Measurements from ENCODE around the gene NACAD.
A peak's percentile ranks its signal among the peaks of the same experiment; 100 is the strongest.

The NACAD gene, protein sequence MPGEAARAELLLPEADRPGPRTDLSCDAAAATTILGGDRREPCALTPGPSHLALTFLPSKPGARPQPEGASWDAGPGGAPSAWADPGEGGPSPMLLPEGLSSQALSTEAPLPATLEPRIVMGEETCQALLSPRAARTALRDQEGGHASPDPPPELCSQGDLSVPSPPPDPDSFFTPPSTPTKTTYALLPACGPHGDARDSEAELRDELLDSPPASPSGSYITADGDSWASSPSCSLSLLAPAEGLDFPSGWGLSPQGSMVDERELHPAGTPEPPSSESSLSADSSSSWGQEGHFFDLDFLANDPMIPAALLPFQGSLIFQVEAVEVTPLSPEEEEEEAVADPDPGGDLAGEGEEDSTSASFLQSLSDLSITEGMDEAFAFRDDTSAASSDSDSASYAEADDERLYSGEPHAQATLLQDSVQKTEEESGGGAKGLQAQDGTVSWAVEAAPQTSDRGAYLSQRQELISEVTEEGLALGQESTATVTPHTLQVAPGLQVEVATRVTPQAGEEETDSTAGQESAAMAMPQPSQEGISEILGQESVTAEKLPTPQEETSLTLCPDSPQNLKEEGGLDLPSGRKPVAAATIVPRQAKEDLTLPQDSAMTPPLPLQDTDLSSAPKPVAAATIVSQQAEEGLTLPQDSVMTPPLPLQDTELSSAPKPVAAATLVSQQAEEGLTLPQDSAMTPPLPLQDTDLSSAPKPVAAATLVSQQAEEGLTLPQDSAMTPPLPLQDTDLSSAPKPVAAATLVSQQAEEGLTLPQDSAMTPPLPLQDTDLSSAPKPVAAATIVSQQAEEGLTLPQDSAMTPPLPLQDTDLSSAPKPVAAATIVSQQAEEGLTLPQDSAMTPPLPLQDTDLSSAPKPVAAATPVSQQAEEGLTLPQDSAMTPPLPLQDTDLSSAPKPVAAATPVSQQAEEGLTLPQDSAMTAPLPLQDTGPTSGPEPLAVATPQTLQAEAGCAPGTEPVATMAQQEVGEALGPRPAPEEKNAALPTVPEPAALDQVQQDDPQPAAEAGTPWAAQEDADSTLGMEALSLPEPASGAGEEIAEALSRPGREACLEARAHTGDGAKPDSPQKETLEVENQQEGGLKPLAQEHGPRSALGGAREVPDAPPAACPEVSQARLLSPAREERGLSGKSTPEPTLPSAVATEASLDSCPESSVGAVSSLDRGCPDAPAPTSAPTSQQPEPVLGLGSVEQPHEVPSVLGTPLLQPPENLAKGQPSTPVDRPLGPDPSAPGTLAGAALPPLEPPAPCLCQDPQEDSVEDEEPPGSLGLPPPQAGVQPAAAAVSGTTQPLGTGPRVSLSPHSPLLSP (N-terminal part only)

DNA sequence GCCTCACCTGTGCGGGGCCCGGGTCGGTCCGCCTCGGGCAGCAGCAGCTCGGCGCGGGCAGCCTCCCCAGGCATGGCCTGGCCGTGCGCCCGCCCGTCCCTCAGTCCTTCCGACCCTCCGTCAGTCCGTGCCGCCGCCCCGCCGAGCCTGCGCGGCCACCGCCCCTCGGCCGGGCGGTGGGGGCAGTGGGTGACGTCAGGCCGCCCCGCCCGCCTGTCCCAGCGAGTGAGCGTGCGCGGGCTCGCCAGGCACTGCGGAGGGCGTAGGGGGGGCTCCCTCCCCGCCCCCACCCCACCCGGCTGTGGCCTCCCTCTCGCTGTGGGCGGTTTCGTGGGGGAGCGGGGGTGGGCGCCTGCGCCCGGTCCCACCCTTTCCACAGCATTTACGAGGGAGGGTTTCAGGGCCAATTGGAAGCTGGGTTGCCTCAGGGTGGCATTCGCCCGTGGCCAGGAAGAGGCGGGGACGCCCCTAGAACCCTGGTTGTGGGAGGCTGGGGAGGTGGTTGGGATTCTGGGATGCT lies at the start of gene NACAD:
NACAD (minus strand) TSS at position 149 of the 520 bp plus-strand sequence; CDS start at position 74, 75 bp downstream.
- peak; percentile 68 for DNase-seq (ENCODE audit: low read depth)

- peak; percentile 78 for DNase-seq (ENCODE audit: low read depth)
Measured at GRCh38 chr7:45136106-45137060, 47.6 kb upstream of the NACAD start.

DNA sequence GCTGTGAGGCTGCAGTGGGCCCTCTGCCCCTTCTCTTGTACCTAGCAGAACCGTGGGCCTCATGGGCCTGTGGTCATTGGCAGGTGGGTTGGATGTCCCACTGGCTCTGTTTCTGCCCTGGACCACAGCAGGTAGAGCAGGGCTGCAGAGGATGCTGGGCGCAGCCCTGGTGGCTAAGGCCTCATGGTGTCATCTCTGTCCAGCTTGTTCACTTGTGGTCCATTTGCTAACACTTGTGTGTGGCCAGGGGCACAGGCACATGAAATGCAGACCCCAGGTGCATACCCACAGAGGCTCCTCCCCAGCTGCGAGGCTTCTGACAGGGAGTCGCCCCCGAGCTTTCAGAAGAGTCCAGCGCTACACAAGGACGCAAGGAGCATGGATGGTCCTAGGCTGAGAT lies 45.1 kb upstream of the NACAD start:
- no peak for DNase-seq (ENCODE audit: low read depth)

- DNase-seq (ENCODE audit: low read depth), result no peak
Measured at GRCh38 chr7:45133352-45133751, 44.6 kb upstream of the NACAD start.

DNA sequence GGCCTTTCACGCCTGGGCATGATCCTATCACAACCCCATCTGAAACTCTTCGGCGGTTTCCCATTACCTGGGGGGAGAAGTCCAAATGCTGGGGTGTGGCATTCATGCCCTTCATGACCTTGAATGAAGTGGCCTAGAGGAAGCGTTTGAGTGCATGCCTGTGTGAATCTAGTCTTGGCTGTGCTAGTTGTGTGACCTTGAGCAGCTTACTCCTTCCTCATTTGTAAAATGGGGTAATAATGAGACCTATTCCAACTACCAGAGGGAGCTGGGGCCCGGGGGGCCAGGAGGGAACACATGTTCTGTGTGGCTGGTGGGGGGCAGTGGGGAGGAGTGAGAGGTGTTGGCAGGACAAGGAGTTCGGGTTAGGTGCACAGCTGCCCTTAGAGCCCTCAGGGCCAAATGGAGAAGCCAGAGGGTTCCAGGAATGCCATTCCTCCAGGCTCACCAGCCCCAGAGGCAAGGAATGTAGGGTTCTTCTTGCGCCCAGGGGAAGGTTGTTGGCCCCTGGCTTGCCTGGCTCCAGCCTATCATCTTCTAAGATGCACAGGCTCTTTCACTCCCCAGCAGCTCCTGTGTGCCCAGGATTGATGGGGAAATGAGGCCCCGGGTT lies 44.0 kb upstream of the NACAD start:
- peak; percentile 23 for DNase-seq (ENCODE audit: low read depth)

DNA sequence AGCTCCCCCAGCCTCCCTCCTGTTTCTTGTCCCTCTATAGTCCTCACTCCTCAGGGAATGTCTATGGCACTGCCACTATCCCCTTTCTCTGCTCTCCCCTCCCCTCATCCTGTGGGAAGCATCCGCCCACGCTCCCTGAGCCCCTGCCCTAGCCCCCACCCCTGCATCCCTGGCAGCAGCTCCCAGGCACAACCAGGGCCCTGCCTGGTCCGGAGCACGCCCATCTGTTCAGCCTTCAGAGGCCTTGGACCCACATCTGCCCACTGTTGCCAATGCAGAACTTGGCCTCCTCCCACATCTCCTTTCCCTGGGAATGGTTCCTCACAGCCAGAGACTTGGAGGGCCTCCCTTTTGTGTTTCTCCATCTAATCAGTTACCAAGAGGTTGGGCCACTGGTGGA lies 43.1 kb upstream of the NACAD start:
- DNase-seq (ENCODE audit: low read depth), result no peak

GRCh38 chr7:45130910-45131309 lies 42.1 kb upstream of the NACAD start:
- no peak for DNase-seq (ENCODE audit: low read depth)

- no peak for DNase-seq (ENCODE audit: low read depth)
Measured at GRCh38 chr7:45129906-45130305, 41.1 kb upstream of the NACAD start.

DNA sequence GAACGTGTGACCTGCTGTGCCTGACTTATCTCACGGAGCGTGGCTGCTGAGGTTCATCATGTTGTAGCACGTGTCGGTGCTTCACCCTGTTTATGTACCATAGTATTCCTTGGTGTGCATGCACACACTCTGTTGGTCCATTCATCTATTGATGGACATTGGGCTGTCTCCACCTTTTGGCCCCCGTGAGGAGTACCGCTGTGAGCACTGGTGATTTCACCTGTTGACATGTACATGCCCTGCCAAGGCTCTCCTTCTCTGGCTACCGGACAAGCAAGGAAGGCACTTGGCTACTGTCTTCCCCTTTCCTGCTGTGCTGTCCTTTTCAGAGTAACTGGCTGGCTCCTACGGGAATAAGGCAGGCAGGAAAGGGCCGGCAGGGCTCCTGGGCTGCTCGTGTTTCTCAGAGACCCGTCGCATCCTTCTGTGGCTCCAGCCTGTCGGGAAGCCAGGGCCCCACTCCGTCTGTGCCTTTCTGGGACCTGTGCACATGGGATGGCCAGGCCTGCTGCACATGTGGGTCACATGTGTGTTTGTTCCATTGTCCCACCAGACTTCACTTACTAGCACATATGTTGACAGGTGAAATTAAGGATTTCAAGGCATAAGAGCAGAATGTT lies 40.5 kb upstream of the NACAD start:
- DNase-seq (ENCODE audit: low read depth), result no peak

DNA sequence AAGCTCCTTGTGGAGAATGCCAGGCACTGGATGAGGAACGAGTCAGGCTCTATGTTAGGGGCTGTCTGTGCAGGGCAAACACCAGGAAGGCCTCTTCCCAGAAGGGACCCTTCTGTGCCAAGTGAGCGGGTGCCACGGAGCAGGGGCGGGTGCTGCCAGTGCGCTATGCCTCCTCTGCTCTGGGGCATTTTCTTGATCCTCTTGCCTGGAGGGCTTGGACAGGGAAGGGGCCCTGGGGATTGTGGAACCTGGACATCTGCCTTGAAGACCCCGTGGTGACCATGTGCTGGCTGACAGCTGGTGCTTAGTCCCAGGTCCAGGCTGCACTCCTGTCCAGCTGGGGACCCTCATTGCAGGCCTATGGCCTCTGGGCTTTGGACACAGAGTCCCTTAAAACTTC lies 38.2 kb upstream of the NACAD start:
- no peak for DNase-seq (ENCODE audit: low read depth)

DNA sequence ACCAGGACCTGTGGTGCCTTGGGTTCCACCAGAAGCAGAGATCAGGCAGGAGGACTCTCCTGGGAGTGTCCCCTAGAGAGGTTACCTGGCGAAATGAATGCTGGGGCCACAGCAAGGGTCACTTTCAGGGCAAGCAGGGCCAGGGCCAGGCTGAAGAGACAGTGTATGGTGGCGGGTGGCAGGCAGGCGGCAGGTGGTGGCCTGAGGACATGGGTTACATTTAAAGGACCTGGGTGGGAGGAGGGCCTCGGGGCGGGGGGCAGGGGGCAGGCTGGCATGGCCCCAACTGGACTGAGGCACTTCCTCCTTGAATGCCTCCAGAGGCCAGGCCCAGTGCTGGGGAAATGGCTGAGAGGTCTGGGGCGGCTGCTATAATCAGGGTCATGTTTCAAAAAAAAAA lies 37.4 kb upstream of the NACAD start:
- DNase-seq (ENCODE audit: low read depth), result no peak

GRCh38 chr7:45125193-45125904 lies 36.6 kb upstream of the NACAD start:
- no peak for DNase-seq (ENCODE audit: low read depth)

- DNase-seq (ENCODE audit: low read depth), result no peak
Measured at GRCh38 chr7:45123913-45124710, 35.3 kb upstream of the NACAD start.

GRCh38 chr7:45122975-45123860 lies 34.4 kb upstream of the NACAD start:
- DNase-seq (ENCODE audit: low read depth), result no peak

DNA sequence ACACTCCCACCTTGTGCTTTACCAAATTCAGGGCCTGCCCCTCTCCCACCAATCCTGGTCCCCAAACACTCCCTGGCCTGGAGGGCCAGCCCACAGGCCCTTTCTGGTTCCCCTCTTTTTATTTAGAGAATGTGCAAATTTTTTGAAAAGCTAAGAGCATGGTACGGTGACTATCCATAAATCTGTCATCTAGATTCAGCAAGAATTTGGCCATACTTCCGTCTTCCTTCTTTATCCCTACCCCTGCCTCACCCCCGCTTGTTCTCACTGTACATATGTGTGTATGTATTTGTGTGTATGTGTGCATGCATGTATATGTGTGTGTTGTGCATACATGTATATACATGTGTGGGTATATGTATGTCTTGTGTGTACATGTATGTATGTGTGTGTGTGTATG lies 30.8 kb upstream of the NACAD start:
- no peak for DNase-seq (ENCODE audit: low read depth)

DNA sequence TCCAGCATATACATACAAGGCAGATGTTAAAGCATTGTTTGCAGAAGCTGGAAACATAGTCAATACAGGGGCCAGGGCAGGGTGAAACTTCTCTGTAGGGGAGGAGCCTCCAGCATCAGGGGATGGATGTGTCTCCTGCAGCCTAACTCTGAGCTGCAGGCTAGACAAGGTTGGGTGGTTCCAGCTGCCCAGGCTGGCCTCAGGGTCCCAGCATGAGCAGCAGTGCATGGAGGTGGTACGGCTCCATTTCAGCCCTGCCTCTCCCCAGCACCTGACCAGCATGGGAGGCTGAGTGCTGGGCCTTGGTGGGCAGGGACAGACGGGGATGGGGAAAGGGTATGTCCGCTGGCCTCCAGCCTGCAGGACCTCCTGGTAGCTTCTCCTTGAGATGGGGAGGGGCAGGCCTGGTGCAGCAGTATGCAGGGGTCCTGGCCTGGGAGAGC lies 30.1 kb upstream of the NACAD start:
- DNase-seq (ENCODE audit: low read depth), result no peak

DNA sequence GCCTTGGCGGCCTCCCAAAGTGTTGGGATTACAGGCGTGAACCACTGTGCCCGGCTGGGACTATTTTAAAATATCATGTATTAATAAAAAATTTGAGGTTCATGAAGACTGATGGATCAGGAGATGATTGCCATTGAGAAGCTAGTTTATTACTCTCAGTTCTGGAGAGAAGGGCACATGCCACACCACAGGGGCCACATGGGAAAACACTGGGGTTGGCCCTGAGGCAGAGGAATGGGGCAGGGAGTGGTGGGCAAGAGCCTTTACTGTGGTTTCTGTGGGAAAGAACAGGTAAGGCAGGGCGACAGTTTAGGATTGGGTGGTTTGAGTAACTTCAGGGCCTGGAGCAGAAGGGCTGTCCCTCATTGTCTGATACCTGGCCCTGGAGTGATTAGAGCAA lies 29.5 kb upstream of the NACAD start:
- DNase-seq (ENCODE audit: low read depth), result no peak

Data from EH (cell line).